ENCODE measurements around the gene STK11. TPM values are rescaled to one million over a fixed set of nuclear protein-coding genes. Genes with fewer than 3 reads are reported as not detected.

STK11 gene, protein sequence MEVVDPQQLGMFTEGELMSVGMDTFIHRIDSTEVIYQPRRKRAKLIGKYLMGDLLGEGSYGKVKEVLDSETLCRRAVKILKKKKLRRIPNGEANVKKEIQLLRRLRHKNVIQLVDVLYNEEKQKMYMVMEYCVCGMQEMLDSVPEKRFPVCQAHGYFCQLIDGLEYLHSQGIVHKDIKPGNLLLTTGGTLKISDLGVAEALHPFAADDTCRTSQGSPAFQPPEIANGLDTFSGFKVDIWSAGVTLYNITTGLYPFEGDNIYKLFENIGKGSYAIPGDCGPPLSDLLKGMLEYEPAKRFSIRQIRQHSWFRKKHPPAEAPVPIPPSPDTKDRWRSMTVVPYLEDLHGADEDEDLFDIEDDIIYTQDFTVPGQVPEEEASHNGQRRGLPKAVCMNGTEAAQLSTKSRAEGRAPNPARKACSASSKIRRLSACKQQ
- 54.8 TPM for total RNA-seq
- long read RNA-seq, transcript STK11-201 (10 exons, 2,611 nt): major isoform, 307 of 370 reads
- long read RNA-seq, partial matches to known transcripts: 16 of 370 reads
- long read RNA-seq, other reads (novel, unspliced or antisense): 47 of 370 reads

DNA sequence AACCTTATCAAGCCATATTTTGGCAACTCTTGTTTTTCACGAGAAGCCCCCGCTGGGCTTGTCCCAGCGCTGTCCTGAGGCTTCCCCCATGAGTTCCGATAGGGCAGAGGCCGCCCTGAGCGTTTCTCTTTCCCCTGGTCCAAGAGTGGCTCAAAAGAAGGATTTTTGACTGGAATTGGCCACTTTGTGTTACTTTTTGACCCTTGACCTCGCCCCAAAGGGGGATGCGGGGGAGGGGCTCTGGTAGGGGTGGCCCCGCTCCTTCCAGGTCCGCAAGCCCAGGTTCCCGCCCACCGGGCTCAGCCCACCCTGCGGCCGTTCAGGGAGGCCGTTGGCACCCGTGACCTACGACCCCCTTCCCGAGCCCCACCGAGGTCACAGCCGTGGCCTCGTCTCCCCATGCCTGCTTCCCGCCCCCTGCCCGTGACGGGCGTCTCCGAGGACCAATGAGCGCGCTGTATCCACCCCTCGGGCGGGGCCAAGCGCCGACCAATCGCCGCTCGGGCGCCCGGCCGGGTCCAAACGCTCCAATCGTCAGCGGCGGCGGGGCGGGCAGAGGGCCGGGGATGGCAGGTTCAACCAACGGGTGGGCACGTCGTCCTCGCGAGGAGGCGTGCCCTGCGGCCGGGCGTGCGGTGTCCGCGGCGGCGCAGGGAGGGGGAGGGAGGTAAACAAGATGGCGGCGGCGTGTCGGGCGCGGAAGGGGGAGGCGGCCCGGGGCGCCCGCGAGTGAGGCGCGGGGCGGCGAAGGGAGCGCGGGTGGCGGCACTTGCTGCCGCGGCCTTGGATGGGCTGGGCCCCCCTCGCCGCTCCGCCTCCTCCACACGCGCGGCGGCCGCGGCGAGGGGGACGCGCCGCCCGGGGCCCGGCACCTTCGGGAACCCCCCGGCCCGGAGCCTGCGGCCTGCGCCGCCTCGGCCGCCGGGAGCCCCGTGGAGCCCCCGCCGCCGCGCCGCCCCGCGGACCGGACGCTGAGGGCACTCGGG, at the start of gene STK11:
Gene STK11, plus strand, starts transcription at position 665 of the 986 bp plus-strand sequence. CDS start 1,136 bp downstream, outside the sequence.
- intact Hi-C loops (cut with DNase I): no loop called here
- DNase-seq: peak; percentile 100
- peak; percentile 93 for ATAC-seq (ENCODE audit: poor library complexity)

DNA sequence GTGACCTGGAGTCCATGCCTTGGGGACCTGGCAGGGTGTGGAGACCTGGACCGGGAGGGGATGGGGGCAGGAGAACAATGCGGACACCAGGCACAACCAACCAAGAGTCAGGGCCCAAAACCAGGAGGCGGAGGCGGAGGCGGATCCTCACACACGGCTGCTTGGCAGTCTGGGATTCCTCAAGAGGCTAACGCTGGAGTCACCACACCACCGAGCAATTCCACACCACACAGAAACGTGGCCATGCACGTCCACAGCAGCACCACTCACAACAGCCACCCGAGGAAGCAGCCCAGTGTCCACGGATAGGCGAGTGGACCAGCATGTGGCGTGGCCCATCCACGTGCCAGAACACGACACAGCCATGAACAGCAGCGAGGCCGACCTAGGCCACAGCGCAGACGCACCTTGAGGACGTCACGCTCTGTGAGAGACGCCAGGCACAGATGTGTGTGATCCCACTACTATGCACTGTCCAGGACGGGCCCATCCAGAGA, 49.2 kb upstream of the STK11 start:
- intact Hi-C loops (cut with DNase I): no loop called here
- no peak for DNase-seq
- no peak for ATAC-seq (ENCODE audit: poor library complexity)

DNA sequence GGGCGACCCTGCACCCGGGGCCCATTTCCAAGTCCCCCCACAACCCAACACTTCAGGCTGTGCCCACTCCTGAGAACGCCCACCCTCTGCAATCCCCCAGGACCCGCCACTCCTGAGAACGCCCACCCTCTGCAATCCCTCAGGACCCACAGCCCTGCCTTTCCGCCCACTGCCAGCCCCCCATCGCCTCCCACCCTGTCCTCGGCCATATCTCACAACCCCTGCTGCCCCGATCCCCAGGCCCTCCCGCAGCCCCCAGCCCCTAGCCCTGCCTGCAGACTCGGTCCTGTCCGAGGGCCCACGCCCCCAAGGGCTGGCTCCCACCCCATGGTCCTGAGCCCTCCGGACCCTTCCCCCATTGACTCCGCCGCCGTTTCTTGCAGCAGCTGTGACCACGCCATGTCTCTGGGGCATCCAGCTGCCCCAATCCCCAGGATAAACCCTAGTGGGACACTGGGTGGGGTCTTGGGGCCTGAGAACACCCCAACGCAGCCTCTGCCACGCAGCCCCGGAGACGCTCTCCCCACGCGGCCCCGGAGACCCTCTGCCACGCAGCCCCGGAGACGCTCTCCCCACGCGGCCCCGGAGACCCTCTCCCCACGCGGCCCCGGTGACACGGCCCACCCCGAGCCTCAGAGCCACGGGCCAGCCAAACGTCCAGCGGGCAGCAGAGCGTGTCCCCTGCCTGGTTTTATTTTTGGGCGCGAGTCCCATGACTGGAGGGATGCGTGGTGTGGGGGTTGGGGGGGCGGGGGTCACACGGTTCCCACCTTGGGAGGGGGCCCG, 48.6 kb upstream of the STK11 start:
- ATAC-seq (ENCODE audit: poor library complexity) (no peak), DNase-seq (no peak)
- intact Hi-C loops (cut with DNase I): no loop called here

DNA sequence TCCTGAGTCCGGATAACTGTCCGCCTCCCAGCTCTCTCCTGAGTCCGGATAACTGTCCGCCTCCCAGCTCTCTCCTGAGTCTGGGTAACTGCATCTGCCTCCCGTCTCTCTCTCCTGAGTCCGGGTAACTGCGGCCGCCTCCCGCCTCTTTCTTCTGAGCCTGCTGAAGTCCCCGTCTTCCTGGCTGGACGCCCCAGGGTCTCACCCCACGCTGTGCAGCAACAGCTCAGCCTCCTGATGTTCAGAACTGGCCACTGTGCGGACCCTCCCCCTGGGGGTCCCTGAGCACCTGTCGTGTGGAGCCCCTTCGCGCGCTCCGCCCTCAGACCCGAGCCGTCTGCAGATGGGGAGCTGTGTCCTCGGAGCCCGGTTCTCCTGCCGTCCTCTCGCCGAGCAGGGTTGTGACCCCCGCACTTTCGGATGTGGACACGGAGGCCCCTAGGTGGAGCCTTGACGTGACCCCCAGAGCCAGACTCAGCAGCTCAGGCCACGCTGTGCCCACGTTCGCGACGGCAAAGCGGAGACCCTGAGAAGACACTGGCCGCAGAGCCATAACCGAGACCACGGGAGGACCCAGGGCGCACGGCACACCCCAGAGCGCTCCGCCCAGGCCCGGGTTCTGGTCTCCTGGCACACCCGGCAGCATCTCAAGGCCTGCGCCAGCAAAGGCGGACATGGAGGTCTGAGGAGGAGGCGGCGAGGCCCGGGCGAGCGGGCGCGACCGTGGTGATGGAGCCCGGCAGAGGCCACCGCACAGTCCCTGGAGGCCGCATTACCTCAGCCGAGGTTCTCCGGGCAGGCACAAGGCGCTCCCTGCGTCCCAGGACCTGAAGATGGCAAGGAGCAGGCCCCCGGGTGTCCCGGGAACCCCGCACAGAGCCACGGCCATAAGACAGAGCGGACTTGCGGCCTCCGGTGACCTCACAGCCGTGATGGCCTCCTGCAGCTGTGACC, 47.4 kb upstream of the STK11 start:
- intact Hi-C loops (cut with DNase I): no loop called here
- DNase-seq (no peak), ATAC-seq (ENCODE audit: poor library complexity) (no peak)

DNA sequence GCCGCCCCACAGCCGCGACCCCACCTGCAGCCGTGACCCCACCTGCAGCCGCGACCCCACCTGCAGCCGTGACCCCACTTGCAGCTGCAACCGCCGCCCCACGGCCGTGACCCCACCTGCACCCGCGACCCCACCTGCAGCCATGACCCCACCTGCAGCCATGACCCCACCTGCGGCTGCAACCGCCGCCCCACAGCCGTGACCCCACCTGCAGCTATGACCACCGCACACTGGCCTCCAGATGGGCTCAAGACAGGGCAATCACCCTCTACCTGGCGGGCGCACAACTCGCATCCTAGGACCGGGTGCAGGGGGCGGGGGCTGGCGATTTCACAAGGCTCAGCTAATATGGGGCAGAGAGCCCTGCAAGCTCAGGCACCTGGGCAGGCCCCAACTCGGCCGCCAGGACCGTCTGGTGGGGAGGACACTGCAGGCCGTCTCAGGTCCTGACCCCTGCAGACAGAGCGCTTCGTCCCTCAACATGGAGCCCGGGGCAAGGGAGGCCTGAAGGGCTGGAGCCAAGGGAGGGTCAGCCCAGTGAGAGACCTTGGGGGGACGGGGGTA, 46.6 kb upstream of the STK11 start:
- DNase-seq (no peak), ATAC-seq (ENCODE audit: poor library complexity) (no peak)
- intact Hi-C loops (cut with DNase I): no loop called here

DNA sequence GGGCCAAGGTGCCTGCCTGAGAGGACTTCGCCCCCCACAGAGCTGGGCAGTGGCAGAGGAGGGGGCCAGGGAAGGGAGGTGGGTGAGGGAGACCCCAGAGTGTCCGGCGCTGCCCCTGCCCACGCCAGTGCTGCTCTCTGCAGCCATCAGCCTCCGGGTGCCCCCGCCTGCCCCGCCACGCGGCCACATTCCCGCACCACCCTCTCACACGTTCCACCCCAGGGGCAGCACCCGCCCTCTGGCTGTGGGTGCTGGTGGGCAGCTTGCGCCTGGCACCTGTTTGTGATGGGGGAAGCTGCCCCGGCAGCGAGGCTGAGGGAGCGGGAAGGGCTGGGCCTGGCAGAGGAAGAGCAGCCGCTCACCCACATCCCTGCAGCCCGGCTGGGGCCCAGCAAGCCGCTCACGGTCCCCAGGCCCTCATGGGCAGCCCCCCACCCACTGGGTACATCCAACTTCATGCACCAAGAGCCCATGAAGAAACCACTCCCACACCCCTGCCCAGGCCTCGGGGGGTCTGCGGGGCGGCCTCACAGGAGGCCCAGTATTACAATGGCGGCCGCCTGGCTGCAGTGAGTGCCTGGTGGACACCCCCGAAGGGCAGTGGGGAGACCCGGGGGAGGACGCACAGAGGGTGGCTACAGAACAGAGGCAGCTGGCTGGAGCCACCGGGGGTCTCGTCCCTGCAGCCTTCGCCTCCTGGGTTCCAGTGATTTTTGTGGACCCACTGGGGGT, 45.5 kb upstream of the STK11 start:
- intact Hi-C loops (cut with DNase I): no loop called here
- ATAC-seq (ENCODE audit: poor library complexity) (no peak), DNase-seq (no peak)

DNA sequence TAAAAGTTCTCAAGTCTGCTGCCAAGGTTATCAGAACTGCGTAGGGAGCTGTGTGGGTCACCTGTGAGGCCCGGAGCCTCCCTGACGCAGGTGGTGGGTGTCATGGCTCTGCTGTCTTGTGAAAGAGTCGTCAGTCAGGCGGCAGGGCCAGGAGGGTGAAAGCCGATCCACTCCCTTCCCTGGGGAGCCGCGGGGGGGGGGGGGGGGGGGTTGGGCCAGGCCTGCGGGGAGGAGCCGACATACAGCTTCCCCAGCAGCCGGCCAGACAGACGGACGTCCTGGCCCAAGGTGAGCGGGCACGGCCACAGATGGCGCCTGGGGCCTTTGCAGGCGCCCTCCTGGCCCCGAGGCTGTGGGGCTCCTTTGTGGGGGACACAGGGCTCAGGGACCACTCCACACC, 43.9 kb upstream of the STK11 start:
- intact Hi-C loops (cut with DNase I): no loop called here
- ATAC-seq (ENCODE audit: poor library complexity) (no peak), DNase-seq (no peak)

DNA sequence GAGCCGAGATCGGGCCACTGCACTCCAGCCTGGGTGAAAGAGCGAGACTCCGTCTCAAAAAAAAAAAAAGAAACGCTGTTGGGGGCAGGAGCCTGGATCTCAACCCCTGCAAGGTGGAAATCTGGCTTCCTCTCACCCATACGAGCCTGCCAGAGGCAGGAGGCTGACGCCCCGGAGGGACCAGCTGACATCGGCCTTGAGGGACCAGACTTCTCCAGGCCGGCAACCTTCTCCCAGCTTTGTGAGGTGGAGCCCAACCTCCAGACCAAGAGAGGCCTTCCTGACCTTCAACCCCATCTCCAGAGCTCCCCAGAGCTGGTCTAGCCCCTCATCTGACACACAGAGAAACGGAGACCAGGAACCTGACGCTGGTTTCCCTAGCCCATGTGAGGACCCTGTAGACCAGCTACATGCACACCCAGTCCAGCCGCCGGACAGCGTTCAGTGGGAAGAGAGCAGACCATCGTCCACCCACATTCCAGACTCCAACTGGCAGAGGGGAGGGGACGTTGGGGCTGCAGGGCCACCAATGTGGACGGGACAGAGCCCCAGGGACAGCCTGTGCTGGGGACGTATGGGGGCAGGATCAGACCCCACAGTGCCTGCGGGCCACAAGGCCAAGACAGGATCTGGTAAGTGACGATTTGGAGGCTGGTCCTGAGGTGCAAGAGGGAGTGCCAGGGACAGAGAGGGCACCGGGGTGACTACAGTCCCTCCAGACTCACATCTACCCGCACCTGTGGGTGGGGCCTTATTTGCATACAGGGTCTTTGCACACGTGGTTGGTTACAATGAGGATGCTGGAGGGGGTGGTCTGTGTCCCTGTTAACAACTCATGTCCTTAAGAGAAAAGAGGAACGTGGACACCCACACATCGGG, 42.9 kb upstream of the STK11 start:
- intact Hi-C loops (cut with DNase I): no loop called here
- ATAC-seq (ENCODE audit: poor library complexity): no peak
- DNase-seq: no peak

DNA sequence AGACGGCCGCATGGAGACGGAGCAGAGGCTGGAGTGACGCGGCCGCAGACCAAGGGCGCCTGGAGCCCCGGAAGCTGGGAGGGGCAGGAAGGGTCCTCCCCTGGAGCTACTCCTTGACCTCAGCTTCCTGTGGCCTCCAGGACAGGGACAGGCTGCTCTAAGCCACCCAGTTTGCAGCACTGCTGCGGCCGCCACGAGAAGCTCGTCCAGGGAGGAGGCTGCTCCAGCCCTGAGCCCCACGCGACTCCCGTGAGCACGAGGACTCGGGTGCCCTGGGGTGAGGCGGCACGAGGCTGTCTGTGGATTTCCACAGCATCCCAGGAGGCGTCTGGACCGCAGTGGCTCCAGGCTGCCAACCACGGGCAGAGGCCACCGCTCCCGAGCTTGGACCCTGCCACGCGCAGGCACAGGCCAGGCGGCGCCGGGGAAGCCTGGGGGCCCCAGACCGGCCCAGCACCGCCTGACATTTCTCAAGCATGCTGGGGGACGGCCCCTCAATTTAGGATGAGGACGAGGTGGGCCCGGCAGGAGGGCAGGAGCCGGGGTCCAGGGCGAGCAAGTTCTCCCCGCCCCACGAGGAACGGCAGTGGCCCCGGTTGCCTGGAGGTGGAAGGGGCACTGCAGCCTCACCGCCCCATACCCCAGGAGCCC, 42.2 kb upstream of the STK11 start:
- ATAC-seq (ENCODE audit: poor library complexity) (peak; percentile 57), DNase-seq (peak; percentile 70)
- intact Hi-C loops (cut with DNase I): no loop called here

DNA sequence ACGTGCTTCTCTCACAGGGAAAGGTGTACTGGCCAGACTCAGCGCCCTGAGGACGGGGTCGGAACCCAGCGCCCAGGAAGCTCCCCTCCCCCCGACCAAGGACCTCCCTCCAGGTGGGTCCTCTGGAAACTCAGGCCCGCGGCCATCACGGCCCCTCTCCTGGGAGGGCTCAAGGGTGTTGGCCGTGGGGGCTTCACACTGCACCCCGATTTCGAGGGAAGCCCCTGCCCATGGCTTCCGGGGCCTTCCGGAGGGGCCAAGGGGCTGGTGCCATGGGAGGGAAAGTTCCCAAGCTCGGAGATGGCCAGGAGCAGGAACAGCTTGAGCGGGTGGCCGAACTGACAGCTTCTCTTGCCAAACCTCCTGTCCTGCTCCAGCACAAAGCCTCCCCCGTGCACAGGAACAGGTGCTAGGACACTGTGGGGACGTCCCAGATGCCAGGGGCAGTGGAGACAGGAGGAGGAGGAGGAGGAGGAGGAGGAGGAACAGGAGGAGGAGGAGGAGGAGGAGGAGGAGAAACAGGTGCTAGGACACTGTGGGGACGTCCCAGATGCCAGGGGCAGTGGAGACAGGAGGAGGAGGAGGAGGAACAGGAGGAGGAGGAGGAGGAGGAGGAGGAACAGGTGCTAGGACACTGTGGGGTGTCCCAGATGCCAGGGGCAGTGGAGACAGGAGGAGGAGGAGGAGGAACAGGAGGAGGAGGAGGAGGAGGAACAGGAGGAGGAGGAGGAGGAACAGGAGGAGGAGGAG, 41.5 kb upstream of the STK11 start:
- ATAC-seq (ENCODE audit: poor library complexity) (no peak), DNase-seq (peak; percentile 47)

DNA sequence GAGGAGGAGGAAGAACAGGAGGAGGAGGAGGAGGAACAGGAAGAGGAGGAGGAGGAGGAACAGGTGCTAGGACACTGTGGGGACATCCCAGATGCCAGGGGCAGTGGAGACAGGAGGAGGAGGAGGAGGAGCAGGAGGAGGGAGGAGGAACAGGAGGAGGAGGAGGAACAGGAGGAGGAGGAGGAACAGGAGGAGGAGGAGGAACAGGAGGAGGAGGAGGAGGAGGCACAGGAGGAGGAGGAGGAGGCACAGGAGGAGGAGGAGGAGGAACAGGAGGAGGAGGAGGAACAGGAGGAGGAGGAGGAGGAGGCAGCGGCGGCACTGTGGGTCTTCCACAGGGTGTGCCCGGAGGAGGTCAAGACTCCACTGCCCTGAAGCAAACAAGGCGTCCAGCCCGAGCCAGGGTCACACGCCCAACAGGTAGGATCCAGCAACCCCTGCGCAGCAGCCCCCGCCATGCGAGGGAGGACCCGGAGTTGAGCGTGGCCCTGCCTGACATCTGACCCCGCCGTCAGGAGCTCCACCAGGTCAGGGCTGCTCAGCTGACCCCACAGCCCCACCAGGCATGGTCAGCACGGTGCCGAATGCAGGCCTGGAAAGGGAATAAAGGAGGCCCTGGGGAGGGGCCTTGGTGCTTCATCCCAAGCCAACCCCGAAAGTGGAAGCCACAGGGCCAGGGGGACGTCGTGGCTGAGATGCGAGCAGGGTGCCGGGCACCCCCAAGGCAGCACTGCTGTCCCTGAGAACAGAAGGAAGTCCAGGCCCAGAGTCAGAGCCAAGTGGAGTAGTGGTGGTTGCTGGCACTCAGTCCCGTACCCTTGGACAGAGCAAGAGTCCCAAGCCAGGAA, 40.7 kb upstream of the STK11 start:
- DNase-seq (peak; percentile 61), ATAC-seq (ENCODE audit: poor library complexity) (no peak)
- intact Hi-C loops (cut with DNase I): no loop called here

More for the DNA sequence above, 41.5 kb upstream of the STK11 start:
- intact Hi-C loops (cut with DNase I): no loop called here

DNA sequence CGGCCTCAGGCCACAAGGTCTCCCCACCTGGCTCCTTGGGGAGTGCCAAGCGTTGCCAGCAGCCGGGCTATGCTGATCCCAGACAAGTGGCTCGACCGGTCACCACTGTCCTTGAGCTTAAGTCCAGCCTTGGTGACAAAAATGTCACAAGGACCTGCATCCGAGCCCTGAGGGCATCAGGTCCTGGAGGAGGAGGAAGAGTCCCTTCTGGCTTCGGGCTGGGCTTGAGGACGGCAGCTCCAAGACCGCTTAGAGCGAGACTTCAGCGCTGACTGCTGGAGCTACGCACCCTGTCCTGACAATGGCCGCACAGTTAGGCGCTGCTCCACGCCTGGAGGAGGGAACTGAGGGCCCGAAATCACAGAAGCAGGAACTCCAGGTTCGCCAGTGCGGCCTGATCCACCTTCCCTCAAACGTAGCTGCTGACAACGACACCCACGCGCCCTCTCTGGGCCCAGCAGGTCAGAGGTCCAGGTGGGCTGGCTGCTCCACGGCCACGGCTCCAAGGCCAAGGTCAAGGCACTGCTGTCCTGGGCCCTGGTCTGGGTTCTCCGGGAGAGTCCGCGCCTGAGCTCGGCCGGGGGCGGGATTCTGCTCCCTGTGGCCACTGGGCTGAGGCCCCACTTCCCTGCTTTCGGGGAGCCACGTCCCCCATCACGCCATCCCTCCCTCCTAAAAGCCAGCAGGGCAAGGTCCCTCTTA, 38.6 kb upstream of the STK11 start:
- intact Hi-C loops (cut with DNase I): no loop called here
- no peak for DNase-seq

More for the DNA sequence above, 38.6 kb upstream of the STK11 start:
- no peak for ATAC-seq (ENCODE audit: poor library complexity)
